HCT116 (cell line): ENCODE data around the gene ATL1.

ENCODE experiments used
- EZH2 ChIP-seq: fragments of 200-600 bp; sonication (generic); IDR thresholded peaks from 2 replicates; pipeline ENCODE4 v1.6.1; 2017; ENCODE audit warnings: antibody characterized with exemption, mixed run types
- JUND ChIP-seq: IDR thresholded peaks from 2 replicates; pipeline ENCODE4 v1.6.1; 2012
- POLR2A ChIP-seq: IDR thresholded peaks from 2 replicates; pipeline ENCODE4 v1.7.0; 2011; ENCODE audit warnings: borderline replicate concordance; ENCODE audit not compliant: insufficient read depth, insufficient read length; ENCODE audit errors: extremely low read depth
- POLR2AphosphoS5 ChIP-seq: IDR thresholded peaks from 2 replicates; pipeline ENCODE4 v1.6.1; 2011; ENCODE audit warnings: mild to moderate bottlenecking, low read depth, low read length, moderate library complexity
- SIN3A ChIP-seq: IDR thresholded peaks from 2 replicates; pipeline ENCODE4 v1.6.1; 2012; ENCODE audit warnings: low read depth
- SRF ChIP-seq: IDR thresholded peaks from 2 replicates; pipeline ENCODE4 v1.6.1; 2012; ENCODE audit warnings: low read depth
- TF ChIP-seq, protein P1 (sequence below): IDR thresholded peaks from 2 replicates; pipeline ENCODE4 v1.6.1; 2012
- TF ChIP-seq, protein P2 (sequence below), 3 experiments: fragments of 200-600 bp in 1 of 3; sonication (generic) in 1 of 3; IDR thresholded peaks in 2 of 3; conservative IDR thresholded peaks in 1 of 3; 2 replicates each; pipeline ENCODE4 v1.5.1; 2012 to 2017; ENCODE audit warnings: low read depth in 2 of 3, low read length in 2 of 3, antibody characterized with exemption in 1 of 3, borderline replicate concordance in 1 of 3, control low read depth in 1 of 3, mild to moderate bottlenecking in 1 of 3, mixed read lengths in 1 of 3, mixed run types in 1 of 3, moderate library complexity in 1 of 3; ENCODE audit not compliant: insufficient read depth in 1 of 3

DNA sequence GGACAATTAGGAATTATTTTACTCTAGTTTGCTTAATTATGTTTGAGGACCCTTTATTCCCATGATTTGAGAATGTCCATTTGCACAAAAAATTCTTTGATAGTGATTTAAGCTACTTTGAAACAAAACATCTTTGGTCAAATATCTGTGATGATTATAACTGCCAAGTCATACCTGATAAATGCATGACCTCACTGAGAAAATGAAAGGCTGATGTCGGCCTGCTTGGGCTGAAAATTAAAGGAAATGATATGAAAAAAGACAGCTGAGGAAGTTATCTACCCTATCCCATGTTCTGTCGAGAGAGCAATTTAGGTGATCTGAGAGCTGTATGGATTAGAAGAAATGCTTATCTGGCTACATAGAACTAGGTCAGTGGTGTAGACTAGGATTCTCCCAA lies 43.6 kb downstream of the ATL1 start:
- TF ChIP-seq POLR2AphosphoS5 (no peak), POLR2A (no peak), SIN3A (no peak), EZH2 (no peak), SRF (no peak), JUND (no peak)
- TF ChIP-seq, protein P1, sequence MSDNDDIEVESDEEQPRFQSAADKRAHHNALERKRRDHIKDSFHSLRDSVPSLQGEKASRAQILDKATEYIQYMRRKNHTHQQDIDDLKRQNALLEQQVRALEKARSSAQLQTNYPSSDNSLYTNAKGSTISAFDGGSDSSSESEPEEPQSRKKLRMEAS, result no peak
- TF ChIP-seq, protein P2, sequence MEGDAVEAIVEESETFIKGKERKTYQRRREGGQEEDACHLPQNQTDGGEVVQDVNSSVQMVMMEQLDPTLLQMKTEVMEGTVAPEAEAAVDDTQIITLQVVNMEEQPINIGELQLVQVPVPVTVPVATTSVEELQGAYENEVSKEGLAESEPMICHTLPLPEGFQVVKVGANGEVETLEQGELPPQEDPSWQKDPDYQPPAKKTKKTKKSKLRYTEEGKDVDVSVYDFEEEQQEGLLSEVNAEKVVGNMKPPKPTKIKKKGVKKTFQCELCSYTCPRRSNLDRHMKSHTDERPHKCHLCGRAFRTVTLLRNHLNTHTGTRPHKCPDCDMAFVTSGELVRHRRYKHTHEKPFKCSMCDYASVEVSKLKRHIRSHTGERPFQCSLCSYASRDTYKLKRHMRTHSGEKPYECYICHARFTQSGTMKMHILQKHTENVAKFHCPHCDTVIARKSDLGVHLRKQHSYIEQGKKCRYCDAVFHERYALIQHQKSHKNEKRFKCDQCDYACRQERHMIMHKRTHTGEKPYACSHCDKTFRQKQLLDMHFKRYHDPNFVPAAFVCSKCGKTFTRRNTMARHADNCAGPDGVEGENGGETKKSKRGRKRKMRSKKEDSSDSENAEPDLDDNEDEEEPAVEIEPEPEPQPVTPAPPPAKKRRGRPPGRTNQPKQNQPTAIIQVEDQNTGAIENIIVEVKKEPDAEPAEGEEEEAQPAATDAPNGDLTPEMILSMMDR (IDR thresholded peaks at IDR 0.05 in 2 of 3, conservative IDR thresholded peaks at IDR 0.05 in 1 of 3; ENCODE audit: borderline replicate concordance in 1 of 3, insufficient read depth in 1 of 3, low read depth in 2 of 3, low read length in 2 of 3), result no peak
